ENCODE measurements around the gene SLC6A12.

GRCh38 chr12:171743-172676 is 41.9 kb downstream of the SLC6A12 start:
- TF ChIP-seq CTCF (IDR thresholded peaks at IDR 0.05) (no peak), ZFX (IDR thresholded peaks at IDR 0.05; ENCODE audit: borderline replicate concordance) (no peak)

All from 22Rv1 (cell line).